GM19468 (cell line): ENCODE measurements around the gene ZNF581.

Source experiments
- ATAC-seq: cut with Tn5 transposase; IDR thresholded peaks from one replicate; pipeline ENCODE4 v1.9.1; 2021; ENCODE audit warnings: mild to moderate bottlenecking, moderate library complexity, moderate number of reproducible peaks; ENCODE audit not compliant: unreplicated experiment; ENCODE audit errors: extremely low read depth

ZNF581 gene

DNA sequence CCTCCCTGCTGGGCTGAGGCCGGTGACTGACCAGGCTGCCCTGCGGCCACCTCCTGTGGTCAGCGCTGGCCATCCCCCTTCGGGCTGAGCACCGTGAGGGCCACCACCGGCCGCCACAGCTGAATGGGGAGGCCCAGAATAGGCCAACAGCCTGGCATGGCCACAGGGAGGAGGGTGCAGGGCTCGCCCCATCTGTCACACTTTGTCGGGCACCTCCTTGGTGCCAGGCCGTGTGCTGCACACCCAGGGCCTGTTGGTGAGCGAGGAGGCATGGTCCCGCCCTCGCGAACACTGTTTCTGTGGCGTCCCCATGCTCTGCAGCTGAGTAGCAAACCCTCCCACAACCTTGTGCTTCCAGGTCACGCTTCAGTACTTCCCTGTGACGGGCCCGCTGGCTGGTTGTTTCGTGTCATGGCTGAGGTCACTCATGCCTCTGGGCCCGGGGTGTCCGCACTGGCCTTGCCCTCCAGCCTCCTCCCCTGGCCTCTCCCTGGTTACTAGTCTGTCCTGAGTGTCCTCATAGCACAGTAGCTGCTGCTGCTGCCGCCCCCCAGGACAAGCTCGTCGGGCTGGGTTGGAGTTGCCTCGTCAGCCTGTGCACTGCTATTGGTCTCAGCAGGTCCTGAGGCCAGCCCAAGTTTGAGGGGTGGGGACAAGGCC is 46.8 kb downstream of the ZNF581 start:
- no peak for ATAC-seq

GRCh38 chr19:55690769-55691545 is 47.5 kb downstream of the ZNF581 start:
- no peak for ATAC-seq

GRCh38 chr19:55691561-55692481 is 48.4 kb downstream of the ZNF581 start:
- no peak for ATAC-seq

DNA sequence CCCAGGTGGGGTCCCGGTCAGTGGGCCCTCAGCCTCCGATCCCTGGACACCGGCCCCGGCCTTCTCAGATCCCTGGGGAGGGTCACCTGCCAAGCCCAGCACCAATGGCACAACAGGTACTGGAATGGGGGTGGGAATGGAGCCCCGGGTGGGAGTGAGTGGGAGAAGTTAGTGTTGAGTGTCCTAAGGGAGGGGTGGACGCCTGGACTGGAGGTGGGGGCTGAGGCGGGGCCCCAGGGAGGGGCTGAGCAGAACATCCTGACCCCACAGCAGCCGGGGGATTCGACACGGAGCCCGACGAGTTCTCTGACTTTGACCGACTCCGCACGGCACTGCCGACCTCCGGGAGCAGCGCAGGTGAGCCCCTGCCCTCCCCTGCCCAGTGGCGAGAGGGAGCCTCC is 49.2 kb downstream of the ZNF581 start:
- no peak for ATAC-seq

- no peak for ATAC-seq
Measured at GRCh38 chr19:55693336-55693974, 50.0 kb downstream of the ZNF581 start.

DNA sequence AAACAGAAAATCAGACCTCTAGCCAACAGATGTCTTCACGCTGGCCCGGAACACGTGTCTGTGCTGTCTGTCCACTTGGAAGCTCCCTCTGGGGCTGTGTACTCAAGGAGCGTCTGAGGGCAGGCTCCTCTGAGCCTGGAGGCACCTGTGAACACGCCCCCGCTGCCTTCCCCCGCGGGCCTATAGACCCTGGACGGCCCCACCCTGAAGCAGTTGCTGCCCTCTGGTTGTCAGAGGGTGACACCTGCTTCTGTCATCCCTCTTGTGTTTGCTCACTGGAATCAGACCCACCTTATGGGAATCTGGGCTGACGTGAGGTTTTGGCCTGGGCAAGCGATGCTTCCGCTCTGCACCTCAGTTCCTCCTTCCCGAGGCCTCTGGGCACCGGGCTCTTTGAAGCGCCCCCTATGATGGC is 50.8 kb downstream of the ZNF581 start:
- ATAC-seq: no peak

- ATAC-seq: no peak
Measured at GRCh38 chr19:55694656-55695491, 51.4 kb downstream of the ZNF581 start.
